Measurements from ENCODE around the gene FRYL.
"Not testable (repeated sequence)": the region's sequence is repeated elsewhere in the genome, so short reads cannot be mapped to it uniquely, and the experiment has no call there.

The FRYL gene

DNA sequence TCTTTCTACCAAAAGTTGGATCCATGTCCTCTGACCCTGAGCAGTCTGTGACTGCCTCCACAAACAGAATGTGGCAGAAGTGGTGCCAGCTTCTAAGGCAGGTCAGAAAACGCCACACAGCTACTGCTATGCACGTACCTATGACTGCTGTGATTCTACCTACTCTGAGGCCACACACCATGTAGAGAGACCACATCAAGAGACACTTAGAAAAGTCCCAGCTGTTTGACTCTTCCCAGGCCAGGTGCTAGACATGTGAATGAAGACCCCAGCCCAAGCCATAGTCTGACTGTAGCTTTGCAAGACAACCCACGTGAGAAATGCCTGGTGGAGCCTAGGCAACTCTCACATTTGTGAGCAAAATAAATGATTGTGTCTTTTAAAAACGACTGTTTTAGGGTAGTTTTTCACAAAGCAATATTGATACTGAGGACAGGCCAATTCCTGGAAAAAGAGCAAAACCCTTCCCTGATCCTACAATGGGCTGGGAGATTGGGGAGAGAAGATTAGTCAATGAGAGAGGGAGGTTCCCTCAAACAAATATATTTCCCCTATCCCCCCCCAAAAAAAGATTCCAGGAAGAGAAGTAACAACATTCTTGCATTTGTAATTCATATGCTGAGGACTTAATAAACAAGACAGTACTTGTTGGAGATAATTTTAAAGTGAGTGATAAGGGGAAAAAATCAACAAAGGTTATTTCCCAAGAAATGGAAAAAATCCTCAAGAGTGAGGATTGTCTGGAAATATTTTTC, 33.3 kb downstream of the FRYL start:
- no peak for DNase-seq (ENCODE audit: low read depth in 2 of 2)

DNA sequence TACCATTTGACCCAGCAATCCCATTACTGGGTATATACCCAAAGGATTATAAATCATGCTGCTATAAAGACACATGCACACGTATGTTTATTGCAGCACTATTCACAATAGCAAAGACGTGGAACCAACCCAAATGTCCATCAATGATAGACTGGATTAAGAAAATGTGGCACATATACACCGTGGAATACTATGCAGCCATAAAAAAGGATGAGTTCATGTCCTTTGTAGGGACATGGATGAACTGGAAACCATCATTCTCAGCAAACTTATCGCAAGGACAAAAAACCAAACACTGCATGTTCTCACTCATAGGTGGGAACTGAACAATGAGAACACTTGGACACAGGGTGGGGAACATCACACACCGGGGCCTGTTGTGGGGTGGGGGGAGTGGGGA, 34.9 kb downstream of the FRYL start:
- DNase-seq (ENCODE audit: low read depth in 2 of 2): not testable (repeated sequence)

DNA sequence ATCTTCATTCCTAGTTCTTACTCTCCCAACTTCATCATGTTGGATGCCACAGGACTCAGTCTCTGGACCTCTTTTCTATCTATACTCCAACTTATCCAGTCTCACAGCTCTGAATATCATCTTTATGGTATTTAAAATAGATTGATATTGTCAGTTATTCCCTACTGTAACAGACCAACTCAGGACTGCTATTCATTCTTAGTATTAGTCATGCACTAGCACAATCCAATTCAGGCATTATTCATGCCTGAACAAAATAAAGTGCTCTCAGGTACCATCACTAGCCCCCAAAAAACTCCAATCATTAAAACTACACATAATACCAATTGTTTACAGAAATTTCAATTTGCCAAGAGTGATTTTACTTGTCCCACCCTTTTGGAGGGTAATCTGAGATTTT, 37.7 kb downstream of the FRYL start:
- no peak for DNase-seq (ENCODE audit: low read depth in 2 of 2)

DNA sequence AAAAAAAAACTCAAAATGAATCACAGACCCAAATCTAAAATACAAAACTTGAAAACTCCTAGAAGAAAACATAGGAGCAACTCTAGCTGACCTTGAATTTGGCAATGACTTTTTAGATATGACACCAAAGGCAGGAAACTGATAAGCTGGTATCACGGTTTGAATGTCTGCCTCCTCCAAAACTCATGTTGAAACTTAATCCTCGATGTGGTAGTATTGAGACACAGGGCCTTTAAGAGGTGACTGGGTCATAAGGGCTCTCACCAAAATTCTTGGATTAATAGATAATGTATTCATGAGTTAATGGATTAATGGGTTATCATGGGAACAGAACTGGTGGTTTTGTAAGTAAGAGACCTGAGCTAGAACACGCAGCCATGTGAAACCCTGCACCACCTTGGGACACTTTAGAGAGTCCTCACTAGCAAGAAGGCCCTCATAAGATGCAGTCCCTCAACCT, 40.5 kb downstream of the FRYL start:
- DNase-seq (ENCODE audit: low read depth in 2 of 2): no peak

DNA sequence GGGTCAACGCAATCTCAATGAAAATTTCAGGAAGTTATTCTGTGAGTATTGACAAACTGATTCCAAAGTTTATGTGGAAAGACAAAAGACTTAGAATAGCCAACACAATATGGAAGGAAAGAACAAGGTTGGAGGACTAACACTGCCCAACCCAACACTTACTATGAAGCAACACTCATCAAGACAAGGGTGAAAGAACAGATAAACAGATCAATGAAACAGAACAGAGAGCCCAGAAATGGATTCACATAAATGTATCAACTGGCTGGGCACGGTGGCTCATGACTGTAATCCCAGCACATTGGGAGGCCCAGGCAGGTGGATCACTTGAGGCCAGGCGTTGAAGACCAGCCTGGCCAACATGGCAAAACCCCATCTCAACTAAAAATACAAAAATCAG, 41.2 kb downstream of the FRYL start:
- DNase-seq (ENCODE audit: low read depth in 2 of 2): no peak

DNA sequence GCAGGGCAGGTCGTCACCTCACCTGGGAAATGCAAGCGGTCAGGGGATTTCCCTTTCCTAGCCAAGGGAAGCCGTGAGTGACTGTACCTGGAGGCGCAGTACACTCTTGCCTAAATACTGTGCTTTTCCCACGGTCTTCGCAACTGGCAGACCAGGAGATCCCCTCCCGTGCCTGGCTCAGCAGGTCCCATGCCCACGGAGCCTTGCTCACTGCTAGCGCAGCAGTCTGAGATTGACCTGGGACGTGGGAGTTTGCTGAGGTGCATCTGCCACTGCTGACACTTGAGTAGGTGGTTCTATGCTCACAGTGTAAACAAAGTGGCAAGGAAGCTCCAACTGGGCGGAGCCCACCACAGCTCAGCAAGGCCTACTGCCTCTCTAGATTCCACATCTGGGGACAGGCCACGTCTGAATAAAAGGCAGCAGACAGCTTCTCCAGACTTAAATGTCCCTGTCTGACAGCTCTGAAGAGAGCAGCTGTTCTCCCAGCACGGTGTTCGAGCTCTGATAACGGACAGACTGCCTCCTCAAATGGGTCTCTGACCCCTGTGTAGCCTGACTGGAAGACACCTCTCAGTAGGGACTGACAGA, 51.1 kb downstream of the FRYL start:
- DNase-seq (ENCODE audit: low read depth in 2 of 2): peak in 1 of 2 donors; percentile 12

DNA sequence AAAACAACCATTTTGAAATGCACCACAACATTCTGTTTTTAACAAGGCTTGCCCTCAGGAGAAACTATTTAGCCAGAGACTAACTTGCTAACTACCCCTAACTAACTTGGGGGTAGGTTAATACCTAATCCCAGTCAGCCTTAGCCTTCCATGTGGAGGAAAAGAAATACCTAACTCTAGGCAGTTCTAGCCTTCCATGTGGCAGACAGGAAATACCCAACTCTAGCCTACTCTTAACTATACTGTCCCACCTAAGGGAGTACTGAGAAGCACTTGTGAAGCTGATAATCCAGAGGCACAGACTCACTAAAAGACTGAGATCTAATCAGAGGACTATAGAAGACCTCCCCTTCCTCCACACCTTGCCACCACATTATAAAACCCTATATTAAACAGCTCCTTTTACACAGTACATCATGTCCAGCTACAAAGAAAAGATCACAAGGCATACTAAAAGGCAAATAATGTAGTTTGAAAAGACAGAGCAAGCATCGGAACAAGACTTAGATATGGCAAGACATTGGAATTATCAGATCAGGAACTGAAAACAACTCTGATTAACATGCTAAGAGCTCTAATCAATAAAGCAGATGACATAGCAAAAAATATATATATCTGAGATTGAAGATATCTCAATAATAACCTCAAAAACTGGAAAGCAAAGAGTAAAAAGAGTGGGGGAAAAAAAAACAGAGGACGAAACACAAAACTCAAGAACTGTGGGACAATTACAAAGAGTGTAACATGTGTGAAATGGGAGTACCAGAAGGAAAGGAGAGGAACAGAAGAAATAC, 52.2 kb downstream of the FRYL start:
- DNase-seq (ENCODE audit: low read depth in 2 of 2): no peak

DNA sequence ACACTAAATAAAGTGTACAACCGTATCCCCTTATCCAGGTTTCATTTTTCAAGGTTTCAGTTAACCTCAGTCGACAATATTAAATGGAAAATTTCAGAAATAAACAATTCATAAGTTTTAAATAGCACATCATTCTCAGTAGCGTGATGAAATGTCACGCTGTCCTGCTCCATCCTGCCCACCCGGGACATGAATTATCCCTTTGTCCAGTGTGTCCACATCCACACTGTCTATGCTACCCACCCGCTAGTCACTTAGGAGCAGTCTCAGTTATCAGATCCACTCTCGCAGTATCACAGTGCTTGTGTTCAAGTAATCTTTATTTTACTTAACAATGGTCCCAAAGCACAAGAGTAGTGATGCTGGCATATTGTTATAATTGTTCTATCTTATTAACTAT, 54.7 kb downstream of the FRYL start:
- no peak for DNase-seq (ENCODE audit: low read depth in 2 of 2)

DNA sequence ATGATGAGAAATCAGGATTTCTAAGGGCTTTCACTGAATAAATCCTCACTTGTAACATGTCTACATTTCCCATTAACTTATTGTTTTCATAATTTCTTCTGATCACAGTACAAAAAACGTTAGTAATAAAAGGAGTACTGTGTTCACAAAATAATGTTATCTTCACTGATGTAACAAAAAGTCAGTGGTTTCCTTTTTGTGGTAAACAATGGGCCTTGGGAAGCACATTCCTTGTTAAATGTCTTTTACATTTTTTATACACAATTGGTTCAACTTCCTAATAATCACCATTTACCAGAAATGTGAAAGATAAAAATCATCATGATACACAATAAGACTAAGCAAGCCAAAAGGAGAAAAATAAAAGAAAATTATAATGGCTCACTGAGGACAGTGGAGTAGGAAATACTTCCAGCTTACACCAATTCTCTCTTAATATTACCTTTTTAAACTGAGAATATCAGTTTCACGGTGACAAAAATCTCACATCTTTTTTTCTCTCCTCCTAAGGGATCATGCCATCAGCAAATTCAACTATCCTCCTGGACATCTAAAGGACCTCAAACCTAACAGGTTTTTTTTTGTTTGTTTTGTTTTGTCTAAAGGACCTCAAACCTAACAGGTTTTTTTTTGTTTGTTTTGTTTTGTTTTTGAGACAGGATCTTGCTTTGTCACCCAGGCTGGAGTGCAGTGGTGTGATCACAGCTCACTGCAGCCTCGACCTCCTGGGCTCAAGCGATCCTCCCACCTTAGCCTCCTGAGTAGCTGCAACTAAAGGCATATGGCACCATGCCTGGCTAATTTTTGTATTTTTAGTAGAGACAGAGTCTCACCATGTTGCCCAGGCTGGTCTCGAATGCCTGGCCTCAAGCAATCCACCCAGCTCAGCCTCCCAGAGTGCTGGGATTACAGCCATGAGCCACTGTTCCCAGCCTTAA, 57.3 kb downstream of the FRYL start:
- no peak for DNase-seq (ENCODE audit: low read depth in 2 of 2)

DNA sequence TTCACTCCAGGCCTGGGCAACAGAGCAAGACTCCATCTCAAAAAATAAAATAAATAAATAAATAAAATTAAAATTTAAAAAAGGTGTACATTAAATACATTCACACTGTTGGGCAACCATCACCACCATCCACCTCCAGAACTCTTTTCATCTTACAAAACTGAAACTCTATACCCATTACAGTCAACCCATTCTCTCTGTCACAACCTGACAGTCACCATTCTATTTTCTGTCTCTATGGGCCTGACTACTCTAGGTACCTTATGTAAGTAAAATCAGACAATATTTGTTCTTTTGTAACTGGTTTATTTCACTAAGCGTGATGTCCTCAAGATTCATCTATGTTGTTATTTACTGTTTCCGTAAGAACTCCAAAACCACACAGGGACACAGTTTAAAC, 59.6 kb downstream of the FRYL start:
- no peak for DNase-seq (ENCODE audit: low read depth in 2 of 2)

DNA sequence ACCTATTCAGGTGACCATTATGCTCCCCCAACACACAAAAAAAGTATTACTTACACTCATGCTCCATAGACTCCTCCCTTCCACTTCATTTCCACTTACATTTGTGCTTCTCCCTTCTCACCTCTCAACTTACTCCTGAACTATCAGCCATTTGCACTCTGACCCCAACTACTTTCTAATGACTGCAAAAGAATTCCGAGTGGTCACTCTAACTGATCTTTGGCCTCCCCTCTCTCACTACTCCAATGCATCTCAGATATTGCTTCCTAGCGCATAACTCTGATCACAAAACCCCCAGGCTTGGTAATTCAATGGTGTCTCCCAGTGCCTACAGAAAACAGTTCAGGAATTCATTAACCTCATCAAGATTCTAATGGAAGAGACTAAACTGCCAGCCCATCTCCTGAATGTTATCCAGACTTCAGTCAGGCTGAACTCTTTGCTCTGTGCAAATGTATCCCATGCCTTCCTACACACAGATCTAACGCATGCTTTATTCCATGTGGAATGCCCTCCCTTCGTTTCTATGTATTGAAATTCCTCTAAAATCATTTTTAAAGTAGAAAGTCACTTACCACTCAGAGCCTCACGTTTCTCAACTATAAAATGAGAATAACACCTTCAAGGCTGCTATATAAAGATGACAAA, 61.1 kb downstream of the FRYL start:
- DNase-seq (ENCODE audit: low read depth in 2 of 2): no peak

DNA sequence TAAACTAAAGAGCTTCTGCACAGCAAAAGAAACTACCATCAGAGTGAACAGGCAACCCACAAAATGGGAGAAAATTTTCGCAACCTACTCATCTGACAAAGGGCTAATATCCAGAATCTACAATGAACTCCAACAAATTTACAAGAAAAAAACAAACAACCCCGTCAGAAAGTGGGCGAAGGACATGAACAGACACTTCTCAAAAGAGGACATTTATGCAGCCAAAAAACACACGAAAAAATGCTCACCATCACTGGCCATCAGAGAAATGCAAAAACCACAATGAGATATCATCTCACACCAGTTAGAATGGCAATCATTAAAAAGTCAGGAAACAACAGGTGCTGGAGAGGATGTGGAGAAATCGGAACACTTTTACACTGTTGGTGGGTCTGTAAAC, 63.8 kb downstream of the FRYL start:
- not testable (repeated sequence) for DNase-seq (ENCODE audit: low read depth in 2 of 2)

DNA sequence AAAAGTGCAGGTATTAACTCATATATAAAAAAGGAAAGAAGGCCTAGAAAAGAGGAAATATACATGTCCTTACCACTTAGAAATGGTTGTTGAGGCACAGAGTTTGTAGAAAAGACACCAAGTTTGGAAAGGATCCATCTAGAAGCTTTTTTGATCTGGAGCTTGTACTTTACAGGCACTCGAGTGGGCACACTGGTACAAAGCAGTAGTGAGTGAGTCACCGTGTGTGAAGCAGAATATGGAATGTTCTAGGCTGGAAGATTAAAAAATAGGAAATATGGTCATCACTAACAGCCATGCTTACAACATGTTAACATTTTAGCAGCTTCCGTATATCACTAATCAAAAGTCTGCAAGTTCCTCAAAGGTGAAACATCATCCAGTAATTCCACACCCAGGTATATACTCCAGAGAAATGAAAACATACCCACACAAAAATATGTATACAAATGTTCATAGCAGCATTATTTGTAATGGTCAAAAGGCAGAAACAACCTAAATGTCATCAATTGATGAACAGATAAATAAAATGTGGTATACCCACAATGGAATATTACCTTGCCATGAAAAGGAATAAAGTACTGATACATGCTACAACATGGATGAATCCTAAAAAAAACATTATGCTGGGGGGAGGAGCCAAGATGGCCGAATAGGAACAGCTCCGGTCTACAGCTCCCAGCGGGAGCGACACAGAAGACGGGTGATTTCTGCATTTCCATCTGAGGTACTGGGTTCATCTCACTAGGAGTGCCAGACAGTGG, 69.5 kb downstream of the FRYL start:
- DNase-seq (ENCODE audit: low read depth in 2 of 2): no peak

DNA sequence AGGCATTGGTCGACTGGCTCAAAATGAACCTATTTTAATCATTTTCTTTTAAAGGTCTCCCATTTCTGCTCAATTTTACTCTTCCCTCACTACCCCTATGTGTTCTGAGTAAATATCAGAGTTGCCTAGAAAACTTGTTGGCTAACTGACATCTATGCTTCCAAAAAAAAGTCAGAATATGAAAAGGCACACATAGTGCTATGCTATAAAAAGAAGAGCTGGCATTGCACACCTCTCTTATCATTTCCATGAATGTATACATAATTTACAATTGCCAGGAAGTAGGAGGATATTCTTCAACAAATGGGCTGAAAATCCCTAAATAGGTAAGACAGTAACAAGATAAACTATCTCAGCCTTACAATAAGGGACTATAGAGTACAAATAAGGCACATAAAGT, 70.2 kb downstream of the FRYL start:
- no peak for DNase-seq (ENCODE audit: low read depth in 2 of 2)

DNA sequence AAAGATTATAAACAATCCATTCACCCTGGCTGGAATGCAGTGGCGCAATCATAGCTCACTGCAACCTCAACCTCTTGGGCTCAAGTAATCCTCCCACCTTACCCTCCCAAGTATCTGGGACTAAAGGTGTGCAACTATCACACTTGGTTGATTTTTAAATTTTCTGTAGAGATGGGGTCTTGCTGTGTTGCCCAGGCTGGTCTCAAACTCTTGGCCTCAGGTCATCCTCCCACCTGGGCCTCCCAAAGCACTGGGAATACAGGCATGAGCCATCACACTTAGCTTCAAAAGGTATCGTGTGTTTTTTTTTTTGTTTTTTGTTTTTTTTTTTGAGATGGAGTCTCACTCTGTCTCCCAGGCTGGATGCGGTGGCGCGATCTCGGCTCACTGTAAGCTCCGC, 71.5 kb downstream of the FRYL start:
- no peak for DNase-seq (ENCODE audit: low read depth in 2 of 2)

DNA sequence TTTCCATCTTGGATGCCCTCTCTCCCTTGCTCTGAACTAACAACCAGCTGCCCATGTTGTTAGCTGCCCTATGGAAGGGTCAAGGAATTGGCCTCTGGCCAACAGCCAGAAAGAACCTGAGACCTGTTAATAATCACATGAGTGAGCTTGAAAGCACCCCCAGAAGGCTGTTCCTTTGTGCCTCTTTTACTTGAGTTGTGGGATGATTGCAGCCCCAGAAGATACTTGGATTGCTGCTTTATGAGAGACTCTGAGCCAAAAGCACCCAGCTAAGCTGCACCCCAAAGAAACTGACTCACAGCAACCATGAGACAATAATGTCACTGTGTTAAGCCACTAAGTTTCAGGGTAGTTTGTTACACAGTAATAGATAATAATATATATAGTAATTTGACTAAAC, 73.3 kb downstream of the FRYL start:
- DNase-seq (ENCODE audit: low read depth in 2 of 2): no peak

DNA sequence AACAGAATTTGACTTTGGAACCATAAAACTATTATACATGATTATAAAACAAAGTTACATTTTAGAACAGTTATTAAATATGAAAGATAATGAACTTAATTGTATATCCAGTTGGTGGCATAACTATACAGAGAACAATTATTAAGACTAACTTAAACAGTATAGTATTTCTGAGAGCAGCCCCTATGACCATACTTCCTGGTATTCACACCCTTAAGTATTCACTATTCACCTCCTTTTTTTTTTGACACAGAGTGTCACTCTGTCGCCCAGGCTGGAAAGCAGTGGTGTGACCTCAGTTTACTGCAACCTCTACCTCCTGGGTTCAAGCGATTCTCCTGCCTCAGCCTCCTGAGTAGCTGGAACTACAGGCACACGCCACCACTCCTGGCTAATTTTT, 74.5 kb downstream of the FRYL start:
- DNase-seq (ENCODE audit: low read depth in 2 of 2): no peak

DNA sequence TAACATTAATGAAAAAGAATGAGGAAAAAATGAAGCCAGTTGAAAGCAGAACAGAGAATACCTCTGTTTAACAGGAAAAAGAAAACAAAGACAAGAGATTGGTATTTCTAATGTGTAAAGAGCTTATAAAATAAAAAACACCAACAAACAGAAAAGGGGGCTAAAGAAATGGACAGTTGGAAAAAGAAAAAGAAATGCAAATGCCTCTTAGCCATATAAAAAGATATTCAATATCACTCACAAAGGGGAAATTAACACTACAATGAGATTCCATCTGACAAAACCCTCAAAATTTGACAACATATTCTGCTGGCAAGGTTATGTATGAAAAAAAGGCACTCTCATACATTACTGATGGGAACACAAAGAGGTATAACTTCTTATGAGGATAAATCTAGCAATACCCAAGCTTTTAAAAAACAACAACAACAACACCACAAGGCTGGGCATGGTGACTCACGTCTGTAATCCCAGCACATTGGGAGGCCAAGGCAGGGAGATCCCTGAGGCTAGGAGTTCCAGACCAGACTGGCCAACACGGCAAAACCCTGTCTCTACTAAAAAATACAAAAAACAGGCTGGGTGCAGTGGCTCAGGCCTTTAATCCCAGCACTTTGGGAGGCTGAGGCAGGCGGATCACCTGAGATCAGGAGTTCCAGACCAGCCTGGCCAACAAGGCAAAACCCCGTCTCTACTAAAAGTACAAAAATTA, 75.8 kb downstream of the FRYL start:
- DNase-seq (ENCODE audit: low read depth in 2 of 2): no peak

DNA sequence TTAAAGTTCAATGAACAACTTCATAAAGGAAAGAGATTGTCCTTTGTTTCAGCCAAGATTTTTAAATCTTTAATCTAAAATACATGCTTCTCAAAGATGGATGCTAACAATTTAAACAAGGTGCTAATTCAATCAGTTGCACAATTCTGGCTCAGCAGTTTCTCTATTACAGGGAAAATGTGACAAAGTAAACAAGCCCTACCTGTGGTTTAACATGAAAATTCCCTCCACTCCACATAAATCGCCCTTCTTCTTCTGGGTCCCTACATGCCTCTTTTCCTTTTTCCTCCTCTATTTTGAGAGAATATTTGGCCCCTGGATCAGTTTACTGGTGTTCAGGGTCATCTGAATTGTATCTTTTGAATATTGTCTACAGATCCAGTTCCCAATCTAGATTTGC, 80.6 kb downstream of the FRYL start:
- no peak for DNase-seq (ENCODE audit: low read depth in 2 of 2)

Data from stimulated activated CD4-positive, alpha-beta T cell treated with anti-CD3 and anti-CD28 coated beads, Interleukin-1b, Interleukin-23, amount 100 ng/mL, for 1 hour (primary cell).